ENCODE measurements around the gene ARHGEF1.

Gene ARHGEF1

DNA sequence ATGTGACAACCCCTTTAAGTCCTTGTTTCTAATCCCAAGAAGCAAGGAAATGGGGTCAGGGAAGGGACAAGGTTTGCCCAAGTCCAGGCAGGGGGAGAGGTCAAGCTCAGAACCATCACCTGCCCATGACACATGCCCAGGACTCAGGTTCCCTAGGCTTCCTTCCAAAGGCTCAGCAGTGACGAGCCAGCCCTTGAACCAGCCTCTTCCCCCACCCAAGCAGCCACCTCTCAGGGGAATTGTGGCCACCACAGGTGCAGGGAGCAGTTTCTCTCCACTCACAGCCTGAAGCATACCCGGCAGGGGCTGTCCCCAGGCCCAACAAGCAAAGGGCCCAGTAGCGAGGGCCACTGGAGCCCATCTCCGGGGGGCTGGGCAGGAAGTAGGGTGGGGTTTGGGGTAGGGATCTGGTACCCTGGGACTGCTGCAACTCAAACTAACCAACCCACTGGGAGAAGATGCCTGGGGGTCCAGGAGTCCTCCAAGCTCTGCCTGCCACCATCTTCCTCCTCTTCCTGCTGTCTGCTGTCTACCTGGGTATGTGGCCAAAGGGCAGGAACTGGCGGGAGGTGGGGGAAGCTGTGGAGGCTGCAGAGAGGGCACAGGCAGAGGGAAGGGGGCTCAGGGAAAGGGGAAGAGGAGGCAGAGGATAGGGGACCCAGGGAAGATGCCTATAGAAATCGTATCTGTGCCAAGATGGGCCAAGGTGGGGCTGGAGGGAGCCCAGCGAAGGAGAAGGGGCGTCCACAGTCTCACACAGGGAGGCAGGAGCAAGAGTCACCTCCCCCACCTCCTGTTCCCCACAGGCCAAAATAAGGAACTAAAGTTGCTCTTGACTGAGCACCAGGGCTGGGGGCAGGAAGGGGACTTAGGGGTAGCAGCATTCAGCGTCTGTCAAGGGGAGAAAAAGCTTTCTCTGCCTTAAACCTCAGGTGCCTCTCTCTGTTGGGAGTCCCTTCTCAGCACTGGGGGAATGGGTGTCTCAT, 5.8 kb upstream of the ARHGEF1 start, which contains the start of gene CD79A:
TSS of gene CD79A (plus strand) at position 433 of the 986 bp plus-strand sequence. CDS start at position 459, 26 bp downstream.
- no peak within 1 kb of the TSS for H3K4me3 ChIP-seq (ENCODE audit: low read depth, low read length)
- TF ChIP-seq, protein P1, sequence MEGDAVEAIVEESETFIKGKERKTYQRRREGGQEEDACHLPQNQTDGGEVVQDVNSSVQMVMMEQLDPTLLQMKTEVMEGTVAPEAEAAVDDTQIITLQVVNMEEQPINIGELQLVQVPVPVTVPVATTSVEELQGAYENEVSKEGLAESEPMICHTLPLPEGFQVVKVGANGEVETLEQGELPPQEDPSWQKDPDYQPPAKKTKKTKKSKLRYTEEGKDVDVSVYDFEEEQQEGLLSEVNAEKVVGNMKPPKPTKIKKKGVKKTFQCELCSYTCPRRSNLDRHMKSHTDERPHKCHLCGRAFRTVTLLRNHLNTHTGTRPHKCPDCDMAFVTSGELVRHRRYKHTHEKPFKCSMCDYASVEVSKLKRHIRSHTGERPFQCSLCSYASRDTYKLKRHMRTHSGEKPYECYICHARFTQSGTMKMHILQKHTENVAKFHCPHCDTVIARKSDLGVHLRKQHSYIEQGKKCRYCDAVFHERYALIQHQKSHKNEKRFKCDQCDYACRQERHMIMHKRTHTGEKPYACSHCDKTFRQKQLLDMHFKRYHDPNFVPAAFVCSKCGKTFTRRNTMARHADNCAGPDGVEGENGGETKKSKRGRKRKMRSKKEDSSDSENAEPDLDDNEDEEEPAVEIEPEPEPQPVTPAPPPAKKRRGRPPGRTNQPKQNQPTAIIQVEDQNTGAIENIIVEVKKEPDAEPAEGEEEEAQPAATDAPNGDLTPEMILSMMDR (IDR thresholded peaks at IDR 0.05; ENCODE audit: low read depth, low read length), result no peak

DNA sequence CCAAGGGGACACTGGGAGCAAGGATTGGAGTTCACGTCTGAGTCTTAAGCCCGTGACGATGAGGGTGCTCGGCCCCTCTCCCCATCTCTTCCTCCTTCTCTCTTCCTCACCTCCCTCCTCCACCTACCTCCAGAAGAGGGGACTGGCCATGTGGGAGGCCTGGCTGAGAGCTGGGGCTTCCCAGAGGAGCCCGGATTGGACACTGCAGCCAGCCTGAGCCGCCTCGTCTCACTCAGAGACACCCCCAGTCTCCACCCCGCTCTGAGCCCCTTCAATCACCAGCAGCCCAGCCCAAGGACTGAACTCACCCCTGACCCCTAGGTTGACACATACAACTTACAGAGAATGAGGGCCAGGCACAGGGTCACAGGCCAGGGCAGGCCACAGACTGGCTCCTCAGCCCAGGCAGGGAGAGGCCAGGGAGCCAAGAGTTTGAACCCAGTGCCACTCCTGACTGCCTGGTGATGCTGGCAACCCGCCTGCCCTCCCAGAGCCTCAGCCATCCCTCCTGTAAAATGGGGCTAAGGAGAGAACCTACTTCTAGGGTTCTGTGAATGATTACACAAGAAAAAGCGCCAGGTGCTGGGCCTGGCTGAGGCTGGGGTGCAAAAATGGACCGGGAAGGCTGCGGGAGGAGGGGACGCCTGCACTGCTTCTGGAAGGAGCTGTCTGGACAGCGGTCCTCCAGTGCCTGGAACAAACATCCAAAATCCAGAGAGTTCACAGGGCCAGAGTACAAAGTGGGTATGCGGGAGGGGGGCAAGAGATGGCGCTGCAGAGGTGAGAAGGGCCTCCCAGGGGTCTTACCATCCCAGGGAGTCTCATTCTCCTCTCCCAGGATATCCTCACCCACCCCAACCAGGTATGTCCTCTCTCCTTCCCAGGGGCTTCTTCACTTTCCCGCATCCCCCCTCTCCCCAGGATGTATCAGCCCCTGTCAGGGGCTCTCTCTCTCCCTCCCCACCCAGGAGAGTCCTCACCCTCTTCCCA, 4.8 kb upstream of the ARHGEF1 start:
- no peak overlapping the region for H3K4me3 ChIP-seq (ENCODE audit: low read depth, low read length)
- TF ChIP-seq, protein P1 (IDR thresholded peaks at IDR 0.05; ENCODE audit: low read depth, low read length), result no peak

DNA sequence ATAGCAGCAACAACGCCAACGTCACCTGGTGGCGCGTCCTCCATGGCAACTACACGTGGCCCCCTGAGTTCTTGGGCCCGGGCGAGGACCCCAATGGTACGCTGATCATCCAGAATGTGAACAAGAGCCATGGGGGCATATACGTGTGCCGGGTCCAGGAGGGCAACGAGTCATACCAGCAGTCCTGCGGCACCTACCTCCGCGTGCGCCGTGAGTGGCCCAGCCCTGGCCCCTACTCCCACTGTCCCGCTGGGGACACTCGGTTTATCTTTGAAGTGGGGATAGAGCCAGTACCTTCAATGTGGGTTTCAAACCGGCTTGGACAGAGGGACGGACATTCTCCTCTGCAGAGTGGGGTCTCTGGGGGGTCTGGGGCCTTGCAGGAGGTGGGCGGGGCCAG, 3.9 kb upstream of the ARHGEF1 start:
- TF ChIP-seq, protein P1 (IDR thresholded peaks at IDR 0.05; ENCODE audit: low read depth, low read length), result no peak
- H3K4me3 ChIP-seq (ENCODE audit: low read depth, low read length), result no peak overlapping the region

DNA sequence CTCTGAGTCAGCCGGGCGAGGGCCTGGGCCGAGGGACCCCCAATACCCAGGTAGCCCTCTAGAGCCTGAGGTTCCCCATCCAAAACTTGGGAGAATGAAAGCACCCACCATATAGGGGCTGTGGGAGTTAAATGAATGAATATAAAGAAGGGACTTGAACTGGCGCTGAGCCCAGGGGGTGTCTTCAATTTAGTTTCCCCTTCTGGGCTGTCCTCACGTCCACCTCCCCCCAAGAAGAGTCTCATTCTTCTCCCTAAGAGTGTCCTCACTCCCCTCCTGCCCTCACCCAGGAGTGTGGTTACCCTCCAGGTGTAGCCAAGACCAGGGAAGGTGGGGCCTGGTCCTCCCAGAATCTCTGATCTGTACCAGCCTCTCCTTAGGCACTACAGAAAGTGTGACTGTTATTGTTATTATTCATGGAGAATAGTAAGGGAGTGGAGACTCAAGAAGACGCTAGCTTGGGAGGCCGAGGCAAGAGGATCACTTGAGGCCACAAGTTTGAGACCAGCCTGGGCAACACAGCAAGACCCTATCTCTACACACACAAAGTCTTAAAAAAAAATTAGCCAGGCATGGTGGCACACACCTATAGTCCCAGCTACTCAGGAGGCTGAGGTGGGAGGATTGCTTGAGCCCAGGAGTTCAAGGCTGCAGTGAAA, 3.2 kb upstream of the ARHGEF1 start:
- TF ChIP-seq, protein P1 (IDR thresholded peaks at IDR 0.05; ENCODE audit: low read depth, low read length), result no peak
- H3K4me3 ChIP-seq (ENCODE audit: low read depth, low read length), result no peak overlapping the region

DNA sequence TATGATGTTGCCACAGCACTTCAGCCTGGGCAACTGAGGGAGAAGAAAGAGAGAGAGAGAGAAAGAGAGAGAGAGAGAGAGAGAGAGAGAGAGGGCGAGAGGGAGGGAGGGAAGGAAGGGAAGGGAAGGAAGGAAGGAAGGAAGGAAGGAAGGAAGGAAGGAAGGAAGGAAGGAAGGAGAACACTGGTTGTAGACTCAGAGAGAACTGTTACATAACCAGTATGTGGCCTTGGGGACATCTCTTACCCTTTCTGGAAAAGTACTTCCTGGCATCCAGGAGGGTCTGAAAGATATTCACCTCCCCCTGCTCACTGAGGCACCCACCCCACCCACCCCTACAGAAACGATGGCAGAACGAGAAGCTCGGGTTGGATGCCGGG, 2.7 kb upstream of the ARHGEF1 start:
- TF ChIP-seq, protein P1 (IDR thresholded peaks at IDR 0.05; ENCODE audit: low read depth, low read length), result no peak

DNA sequence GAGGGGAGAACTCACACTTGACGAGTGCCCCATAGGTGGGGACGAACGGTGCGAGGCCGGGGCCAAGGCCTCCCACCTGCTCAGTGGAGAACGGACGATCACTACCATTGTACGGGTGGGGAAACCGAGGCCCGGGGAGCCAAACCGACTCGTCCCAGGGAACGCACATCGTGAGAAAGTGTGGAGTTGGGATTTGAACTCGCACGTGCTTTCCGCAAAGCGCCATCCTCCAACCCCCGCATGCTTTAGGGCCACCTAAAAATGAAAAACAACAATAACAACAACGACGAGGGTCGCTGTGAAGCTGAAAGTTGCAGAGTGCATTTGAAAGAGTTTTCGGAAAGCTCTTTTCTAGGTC, 458 bp downstream of the ARHGEF1 start:
- H3K4me3 ChIP-seq (ENCODE audit: low read depth, low read length), result peak overlapping the region; percentile 76
- TF ChIP-seq, protein P1 (IDR thresholded peaks at IDR 0.05; ENCODE audit: low read depth, low read length), result no peak

More for the DNA sequence above, 2.7 kb upstream of the ARHGEF1 start:
- no peak overlapping the region for H3K4me3 ChIP-seq (ENCODE audit: low read depth, low read length)

Data from WI38 (cell line).